Stimulated activated CD4-positive, alpha-beta T cell treated with anti-CD3 and anti-CD28 coated beads, Interleukin-12 subunit alpha, Interleukin-12 subunit beta, amount 100 ng/mL, for 24 hours (primary cell): Measurements from ENCODE around the gene SEMA4B.
"Not testable (repeated sequence)": the region's sequence is repeated elsewhere in the genome, so short reads cannot be mapped to it uniquely, and the experiment has no call there.

Experiments used
- DNase-seq, 2 experiments: peaks; one replicate each; pipeline ENCODE4 v3.0.0-alpha.2; 2020; ENCODE audit warnings: low read depth in 2 of 2

Gene SEMA4B

DNA sequence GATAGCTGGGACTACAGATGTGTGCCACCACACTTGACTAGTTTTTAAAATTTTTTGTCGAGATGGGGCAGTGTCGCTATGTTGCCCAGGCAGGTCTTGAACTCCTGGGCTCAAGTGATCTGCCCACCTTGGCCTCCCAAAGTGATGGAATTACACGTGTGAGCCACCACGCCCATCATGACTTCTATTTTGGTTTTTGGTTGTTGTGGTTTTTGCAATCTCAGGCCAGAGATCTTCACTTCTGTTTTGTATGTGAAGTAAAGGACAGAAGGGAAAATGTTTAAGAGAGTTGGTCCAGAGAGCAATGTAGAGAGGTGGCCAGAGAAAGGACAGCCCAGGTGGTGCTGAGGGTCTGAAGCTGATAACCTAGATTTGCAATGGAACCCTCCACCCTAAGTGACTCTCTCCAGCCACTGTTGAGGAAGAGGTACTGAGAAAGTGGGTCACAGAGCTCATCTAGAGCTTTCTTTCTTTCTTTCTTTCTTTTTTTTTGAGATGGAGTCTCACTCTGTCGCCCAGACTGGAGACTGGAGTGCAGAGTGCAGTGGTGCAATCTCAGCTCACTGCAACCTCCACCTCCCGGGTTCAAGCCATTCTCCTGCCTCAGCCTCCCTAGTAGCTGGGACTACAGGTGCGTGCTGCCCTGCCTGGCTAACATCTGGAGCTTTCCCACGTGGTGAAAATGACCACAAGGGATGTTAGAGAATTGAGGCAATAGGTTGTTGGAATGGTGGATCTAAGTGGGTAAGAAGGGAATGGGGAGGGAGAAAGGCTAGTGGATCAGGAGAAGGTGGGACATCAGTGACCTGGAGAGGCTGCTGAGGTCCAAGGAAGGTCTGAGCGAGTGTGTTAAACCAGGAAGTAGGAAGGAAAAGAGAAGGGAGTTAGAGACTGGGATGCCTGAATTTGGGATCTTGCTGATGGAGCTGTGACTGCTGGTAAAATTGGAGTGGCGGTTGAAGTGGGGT, 22.4 kb upstream of the SEMA4B start:
- DNase-seq = no peak

- DNase-seq = no peak
Observed at GRCh38 chr15:90181776-90182175, 19.4 kb upstream of the SEMA4B start.

GRCh38 chr15:90184119-90184785, 16.9 kb upstream of the SEMA4B start:
- DNase-seq = no peak

- DNase-seq = peak in 1 of 2 experiments; percentile 35
Observed at GRCh38 chr15:90184786-90185704, 16.1 kb upstream of the SEMA4B start.

DNA sequence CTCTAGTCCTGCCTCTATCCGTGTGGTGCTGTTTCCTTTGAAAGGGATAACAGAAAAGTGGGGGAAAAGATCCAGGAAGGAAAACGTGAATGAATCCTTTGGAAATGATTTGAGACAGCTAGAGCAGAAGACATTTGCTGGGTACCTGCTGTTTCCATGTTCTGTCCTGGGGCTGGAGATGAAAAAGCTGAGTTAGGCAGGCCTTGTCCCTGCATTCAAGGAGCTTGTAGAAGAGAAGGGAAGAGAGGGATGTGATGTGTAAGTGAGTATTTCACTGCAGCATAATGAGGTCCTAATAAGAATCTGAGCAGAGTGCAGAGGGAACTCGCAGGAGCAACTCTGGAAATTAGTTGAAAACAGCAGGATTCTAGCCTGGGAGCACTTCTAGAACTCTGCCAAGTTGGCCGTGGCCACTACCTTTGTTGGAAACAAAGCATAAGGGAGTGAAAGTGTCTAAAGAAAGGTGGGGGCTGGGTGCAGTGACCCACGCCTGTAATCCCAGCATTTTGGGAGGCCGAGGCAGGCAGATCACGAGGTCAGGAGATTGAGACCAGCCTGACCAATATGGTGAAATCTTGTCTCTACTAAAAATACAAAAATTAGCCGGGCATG, 13.8 kb upstream of the SEMA4B start:
- no peak for DNase-seq

GRCh38 chr15:90188065-90188464, 13.1 kb upstream of the SEMA4B start:
- DNase-seq = not testable (repeated sequence)

DNA sequence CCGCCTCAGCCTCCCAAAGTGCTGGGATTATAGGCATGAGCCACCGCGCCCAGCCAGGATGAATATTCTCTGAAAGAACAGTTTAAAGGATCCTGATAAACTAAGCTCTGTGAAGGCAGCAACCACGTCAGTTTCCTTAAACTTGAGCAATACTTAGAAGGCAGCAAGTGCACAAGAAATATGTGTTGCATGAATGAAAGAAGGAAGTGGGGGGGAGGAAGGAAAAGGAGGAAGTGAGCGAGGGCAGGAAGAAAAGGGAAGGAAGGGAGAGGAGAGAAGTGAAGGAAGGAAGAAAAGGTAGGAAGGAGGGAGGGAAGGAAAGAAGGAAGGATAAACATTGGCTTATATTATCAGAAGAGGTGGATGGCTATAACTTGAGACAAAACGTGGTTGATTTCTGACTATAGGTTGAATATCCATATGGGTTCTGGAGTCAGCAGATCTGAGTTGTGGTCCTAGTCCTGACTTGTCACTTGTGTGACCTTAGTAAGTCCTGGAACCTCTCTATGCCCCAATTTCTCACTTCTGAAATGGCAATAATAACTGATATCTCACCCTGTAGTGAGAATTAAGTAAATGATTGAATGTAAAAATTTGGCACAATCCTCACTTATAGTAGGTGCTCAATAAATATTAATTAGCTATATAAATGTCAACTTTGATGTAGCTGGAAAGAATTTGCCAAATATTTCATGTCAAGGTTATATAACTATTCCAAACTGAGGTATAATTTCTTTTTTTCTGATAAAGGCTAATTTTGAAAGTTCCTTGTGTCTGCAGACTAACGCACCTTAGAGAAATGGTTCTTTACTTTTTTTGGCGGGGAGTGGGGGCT, 12.0 kb upstream of the SEMA4B start:
- no peak for DNase-seq

GRCh38 chr15:90189781-90190467, 11.2 kb upstream of the SEMA4B start:
- DNase-seq = no peak

GRCh38 chr15:90190606-90191343, 10.4 kb upstream of the SEMA4B start:
- no peak for DNase-seq

- DNase-seq = no peak
Observed at GRCh38 chr15:90191344-90191687, 9.8 kb upstream of the SEMA4B start.

- no peak for DNase-seq
Observed at GRCh38 chr15:90191794-90192509, 9.2 kb upstream of the SEMA4B start.

- DNase-seq = no peak
Observed at GRCh38 chr15:90192961-90193786, 8.0 kb upstream of the SEMA4B start.

DNA sequence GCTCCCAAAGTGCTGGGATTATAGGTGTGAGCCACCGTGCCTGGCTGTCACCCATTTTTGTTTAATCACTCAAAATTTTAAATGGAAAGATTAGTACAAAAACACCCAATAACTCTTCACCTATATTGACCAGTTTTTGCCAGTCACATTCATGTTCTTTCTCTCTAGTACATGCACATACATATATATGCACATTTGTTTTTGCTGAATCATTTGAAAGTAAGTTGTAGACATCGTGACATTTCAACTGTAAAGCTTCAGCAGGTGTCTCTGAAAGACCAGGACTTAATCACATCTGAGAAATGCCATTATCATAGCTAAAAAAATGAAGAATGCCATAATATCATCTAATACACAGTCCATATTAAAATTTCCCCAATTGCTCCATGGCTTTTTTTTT, 6.5 kb upstream of the SEMA4B start:
- no peak for DNase-seq

DNA sequence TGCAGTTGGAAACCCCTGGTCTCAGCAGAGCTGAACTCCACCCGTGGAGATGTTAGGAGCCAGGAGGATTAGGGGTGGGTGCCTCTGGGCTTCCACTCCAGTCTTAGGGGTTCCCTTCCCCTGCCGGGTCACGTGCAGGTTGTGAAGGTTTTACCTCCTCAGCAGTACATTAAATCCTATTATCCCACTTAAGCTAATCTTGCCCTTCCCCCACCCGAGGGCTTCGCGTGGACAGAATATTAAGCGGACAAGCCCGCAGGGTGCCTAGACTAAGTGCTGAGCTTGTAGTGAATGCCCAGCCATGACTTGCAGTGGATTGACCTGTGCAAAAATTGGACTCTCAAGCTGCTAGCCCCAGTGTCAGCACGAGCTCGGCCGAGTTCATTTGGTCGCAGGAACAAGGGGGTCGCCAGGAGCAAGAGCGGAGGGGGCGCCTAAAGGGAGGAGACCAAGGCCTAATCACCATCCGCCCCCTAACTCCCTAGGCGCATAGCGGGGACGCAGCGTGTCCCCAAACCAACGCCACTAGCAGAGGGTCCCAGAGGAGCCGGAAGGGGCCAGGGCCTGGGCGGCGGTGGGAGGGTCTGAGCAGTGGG, 498 bp upstream of the SEMA4B start:
- DNase-seq = no peak

DNA sequence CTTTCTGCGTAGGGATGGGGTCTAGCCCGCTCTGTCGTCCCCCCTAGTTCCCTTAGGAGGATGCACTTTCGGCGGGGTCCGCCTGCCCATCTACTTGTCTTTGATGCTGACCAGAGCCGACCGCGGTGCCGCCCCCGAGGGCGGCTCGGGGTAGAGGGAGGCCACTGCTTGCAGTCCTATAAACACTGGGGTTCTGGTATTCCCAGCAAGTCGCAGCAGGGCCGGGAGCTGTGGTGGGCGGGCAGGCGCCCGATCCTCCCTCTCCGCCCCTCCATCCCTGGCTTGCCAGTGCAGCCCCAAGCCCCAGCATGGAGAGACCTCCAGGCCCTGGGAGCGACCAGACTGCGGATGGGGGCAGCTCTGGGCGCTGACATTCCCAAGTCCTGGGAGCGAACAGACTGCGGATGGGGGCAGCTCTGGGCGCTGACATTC, 830 bp downstream of the SEMA4B start:
- no peak for DNase-seq

- DNase-seq = no peak
Observed at GRCh38 chr15:90202929-90203328, 1.8 kb downstream of the SEMA4B start.

DNA sequence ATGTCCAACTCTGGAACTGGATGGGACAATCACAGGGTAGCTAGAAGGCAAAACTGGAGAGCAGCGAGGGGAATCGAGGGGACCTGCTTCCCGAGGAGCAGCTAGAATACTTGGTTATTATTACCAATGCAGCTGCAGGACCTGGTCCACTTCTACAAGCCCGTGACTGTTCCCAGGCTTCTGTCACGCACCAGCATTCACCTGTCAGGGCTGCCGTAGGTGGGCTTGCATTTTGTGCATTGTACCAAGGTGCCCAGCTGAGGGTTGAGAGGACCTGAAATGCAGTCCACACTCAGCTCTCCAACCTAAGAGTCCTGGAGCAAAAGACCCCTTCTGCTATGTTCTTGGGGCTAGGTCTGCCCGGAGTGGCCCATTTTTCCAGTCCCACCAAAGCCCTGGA, 2.3 kb downstream of the SEMA4B start:
- no peak for DNase-seq
